Measurements from ENCODE around the gene CPNE8.
A peak's percentile ranks its signal among the peaks of the same experiment; 100 is the strongest.

Gene CPNE8

DNA sequence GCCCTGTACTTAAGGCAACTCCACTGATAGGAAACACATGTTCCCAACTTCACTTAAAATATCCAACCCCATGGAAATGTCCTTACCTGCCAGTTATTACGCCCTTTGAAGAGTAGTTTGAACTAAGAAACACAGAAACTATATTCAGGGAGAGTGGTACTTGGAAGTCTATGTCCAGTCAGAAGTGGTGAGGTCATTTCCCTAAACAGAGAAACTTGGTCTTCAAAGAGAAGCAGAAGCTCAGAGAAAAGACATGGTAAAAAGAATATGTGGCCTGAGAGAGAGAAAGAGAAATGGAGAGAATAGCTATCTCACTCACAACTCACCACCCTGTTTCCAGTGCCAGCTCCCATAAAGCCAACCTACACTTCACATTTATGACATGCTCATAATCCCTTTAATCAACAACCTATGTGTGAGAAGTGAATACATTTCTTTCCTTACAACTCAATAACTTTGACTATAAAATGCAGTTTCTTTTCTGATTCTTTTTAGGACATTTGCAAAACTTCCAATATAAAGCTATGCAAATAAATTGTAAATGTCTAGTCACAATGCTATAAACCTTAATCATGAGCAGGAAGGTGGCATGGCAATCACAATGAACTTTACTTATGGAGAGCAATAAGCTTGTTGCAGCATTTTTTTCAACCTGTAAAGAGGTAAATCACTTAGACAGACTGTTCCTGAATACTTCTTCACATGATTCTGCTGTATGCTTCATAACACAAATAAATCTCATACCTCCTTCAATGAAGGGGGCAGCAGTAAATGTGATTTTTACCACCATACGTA is 67.1 kb downstream of the CPNE8 start:
- FAIRE-seq (no peak), DNase-seq (ENCODE audit: low spot score) (no peak)

DNA sequence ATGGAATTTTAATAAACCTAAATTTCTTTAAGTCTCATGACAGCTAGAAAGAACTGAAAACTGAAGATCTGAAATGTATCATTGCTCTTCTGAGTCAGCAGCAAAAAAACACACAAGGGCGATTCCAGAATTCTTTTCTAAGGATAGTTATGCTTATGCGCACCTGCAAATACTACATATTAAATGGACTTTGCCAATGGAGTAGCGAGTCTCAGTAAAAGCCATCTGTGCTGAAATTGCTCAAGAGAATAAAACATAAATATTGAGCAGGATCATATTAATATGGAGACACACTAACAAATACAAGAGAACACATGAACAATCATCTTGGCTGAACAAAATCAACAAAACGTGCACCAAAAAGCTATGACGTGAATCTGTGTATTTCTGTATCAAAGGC is 73.7 kb downstream of the CPNE8 start:
- no peak for DNase-seq (ENCODE audit: low spot score)

DNA sequence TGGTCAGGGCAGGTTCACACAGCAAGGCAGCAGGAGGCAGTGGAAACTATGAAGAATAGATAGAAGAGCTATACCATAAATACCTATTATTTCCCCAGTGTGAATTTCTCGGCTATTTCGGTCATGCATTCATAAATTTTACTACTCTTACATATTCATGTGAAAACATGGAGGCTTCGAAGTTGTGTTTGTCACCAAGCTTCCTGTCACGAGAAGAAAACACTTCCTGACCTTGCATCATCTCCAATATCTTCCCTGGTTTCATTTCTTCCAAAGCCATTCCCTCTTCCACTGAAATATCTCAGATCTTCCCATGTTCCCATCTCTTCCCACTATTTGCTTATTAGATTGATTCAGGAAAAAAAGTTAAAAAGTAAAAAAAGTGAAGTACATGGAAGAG is 80.4 kb downstream of the CPNE8 start:
- no peak for FAIRE-seq
- DNase-seq (ENCODE audit: low spot score) = no peak

More for the DNA sequence above, 73.7 kb downstream of the CPNE8 start:
- no peak for FAIRE-seq

DNA sequence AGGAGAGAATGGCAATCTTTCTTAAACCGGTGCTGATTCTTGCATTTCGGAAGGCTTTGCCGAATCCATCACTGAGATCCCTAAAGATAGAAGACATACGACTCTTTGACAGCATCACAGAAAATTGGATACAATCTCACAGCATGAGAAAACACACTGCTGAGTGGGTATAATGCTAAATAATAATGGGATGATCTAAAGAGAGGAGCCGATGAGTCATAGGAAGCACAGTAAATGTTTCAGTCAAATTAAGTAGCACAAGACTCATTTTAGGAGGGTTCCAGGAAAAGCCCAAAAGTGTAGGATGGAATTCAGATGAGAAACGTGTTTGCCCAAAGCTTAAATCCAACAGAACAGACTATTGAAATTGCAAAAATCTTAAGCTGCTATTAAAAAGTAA is 81.7 kb downstream of the CPNE8 start:
- FAIRE-seq (no peak), DNase-seq (ENCODE audit: low spot score) (no peak)

DNA sequence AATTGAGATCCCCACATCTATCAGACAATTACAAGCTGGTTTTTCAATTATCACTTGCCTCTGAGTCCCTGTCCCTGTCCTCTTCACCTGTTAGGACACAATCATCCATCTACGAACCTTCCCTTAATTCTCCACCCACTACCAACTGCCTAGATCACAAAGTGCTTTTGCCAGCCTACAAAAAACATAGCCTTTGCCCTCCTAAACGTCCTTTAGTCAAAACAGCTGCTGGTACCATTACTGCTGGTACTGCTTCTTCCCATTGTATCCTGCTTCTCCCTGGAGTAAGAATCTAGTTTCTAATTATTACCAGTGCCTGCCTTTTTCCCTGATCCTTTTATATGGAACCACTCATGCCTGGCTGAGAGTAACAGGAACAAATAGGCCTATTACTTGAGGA is 82.1 kb downstream of the CPNE8 start:
- DNase-seq (ENCODE audit: low spot score) = no peak
- no peak for FAIRE-seq

DNA sequence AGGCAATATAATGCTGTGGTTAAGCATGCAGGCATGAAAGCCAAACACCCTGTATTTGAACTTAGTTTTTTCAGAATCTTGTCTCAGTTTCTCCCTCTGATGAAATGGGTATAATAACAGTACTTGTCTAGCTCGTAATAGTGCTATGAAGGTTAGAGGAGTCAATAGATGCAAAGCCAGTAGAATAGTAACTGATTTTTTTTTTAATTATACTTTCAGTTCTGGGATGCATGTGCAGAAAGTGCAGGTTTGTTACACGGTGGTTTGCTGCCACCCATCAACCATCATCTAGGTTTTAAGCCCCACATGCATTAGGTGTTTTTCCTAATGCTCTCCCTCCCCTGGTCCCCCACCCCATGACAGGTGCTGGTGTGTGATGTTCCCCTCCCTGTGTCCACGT is 87.4 kb downstream of the CPNE8 start:
- no peak for FAIRE-seq
- no peak for DNase-seq (ENCODE audit: low spot score)

DNA sequence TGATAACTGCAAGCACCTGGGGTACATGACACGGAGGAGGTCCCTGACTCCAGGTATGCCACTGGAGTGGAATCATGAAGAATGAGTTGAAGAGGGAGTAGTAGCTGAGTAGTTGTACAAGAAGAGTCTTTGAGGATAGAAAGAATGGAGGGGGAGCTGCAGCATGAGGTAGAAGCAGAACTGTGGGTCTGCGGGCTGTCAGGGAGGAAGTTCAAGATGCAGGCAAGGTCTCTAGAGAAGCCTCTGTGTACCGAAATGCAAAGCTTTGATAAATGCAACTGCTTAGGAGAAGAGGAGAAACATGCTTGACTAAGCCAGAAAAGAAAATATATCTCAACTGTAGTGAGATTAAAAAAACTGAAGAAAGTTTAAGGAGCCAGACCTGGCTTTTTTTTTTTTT is 91.5 kb downstream of the CPNE8 start:
- FAIRE-seq (no peak), DNase-seq (ENCODE audit: low spot score) (no peak)

DNA sequence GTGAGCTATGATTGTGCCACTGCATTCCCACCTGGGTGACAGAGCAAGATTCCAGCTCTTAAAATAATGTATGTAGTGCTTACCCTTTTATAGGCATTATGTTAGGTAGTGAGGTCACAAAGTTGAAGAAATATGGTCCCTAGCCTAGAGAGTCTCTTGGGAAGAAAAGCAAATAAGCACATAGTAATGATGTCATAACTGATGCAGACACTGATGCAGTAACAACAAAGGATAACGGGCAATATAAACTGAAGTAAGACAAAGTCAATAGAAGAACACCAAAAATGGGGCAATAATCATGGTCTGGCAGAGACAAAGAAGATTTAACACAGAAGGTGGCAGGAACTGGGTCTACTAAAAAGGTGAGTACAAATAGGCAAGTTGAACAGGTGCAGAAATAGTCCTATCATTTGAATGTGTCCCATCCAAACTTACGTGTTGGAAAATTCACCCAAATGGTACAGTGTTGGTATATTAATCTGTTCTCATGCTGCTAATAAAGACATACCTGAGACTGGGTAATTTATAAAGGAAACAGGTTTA is 93.5 kb downstream of the CPNE8 start:
- FAIRE-seq = peak; percentile 17
- no peak for DNase-seq (ENCODE audit: low spot score)

DNA sequence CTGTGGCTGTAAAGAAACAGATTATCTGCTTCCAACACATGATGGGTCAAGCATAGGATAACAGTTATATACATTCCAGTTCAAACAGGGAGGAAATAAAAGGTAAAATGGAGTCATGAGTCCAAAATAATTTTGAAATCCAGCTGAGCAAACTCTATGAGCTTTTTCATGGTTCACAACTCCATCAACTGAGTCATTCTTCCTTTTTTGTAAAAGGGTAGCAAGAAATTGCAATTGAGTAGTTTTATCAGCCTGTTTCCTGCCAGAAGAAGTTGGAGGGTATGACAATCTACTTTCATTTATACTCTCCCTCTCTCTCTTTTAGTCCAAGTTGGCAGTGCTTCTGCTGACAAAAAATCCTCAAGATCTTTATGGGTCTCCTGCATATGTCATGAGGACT is 95.6 kb downstream of the CPNE8 start:
- FAIRE-seq (no peak), DNase-seq (ENCODE audit: low spot score) (no peak)

DNA sequence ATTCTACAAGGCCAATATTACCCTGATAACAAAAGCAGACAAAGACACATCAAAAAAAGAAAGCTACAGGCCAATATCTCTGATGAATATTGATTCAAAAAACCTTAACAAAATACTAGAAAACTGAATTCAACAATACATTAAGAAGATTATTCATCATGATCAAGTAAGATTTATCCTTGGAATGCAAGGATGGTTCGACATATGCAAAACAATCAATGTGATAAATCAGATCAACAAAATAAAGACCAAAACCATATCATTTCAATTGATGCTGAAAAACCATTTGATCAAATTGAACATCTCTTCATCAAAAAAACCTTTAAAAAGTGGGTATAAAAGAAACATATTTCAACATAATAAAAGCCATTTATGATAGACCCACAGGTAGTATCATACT is 117.3 kb downstream of the CPNE8 start:
- DNase-seq (ENCODE audit: low spot score) (no peak), FAIRE-seq (no peak)

DNA sequence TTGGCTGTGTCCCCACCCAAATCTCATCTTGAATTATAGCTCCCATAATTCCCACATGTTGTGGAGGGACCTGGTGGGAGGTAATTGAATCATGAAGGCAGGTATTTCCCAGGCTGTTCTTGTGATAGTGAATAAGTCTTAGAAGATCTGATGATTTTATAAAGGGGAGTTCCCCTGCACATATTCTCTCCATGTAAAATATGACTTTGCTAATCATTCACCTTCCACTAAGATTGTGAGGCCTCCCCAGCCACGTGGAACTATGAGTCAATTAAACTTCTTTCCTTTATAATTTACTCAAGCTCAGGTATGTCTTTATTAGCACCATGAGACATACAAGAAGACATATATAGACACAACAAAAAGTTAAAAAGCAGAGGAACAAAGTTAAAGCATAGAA is 120.0 kb downstream of the CPNE8 start:
- FAIRE-seq (no peak), DNase-seq (ENCODE audit: low spot score) (no peak)

DNA sequence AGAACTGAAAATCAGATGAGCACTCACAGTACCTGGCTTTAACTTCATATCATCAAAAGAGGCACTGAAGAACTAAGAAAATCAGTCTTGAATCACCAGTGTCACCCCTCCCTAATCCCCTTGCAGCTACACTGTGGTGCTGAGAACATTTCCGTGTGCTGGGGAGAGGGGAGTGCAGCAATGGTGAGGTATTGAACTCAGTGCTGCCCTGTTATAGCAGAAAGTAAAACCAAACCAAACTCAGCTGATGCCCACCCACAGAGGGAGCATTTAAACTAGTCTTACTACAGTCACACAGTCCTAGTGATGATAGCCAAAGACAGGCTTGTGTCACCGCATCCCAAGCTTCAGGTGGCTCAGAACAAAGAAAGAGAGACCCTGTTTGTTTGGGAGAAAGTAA is 122.1 kb downstream of the CPNE8 start:
- no peak for DNase-seq (ENCODE audit: low spot score)
- no peak for FAIRE-seq

DNA sequence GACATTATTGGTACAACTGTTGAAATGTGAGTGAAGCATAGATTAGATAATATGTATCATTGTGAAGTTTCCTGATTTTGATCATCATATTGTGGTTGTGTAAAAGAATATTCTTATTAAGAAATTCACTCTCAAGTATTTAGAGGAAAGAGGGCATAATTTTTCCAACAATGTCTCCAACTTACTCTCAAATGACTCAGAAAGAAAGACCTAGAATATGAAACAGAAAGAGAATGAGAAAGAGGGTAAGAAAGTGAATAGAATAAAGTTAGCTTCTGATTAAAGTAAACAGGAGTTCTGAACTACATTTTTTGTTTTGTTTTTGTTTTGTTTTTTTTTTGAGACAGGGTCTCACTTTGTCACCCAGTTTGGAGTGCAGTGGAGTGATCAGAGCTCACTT is 123.0 kb downstream of the CPNE8 start:
- DNase-seq (ENCODE audit: low spot score) (no peak), FAIRE-seq (no peak)

DNA sequence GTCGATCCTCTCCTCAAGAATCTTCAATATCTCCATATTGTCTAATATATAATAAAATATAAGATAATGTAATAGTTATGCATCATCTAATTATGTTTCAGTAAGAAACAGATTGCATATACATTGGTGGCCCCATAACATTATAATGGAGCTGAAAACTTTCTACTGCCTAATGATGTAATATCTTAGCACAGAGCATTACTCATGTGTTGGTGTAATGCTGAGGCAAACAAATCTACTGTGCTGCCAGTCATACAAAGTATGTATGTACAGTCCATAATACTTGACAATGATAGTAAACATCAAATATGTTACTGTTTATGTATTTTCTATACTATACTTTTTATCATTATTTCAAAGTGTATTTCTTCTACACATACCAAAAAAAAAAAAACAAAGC is 128.7 kb downstream of the CPNE8 start:
- no peak for FAIRE-seq
- no peak for DNase-seq (ENCODE audit: low spot score)

DNA sequence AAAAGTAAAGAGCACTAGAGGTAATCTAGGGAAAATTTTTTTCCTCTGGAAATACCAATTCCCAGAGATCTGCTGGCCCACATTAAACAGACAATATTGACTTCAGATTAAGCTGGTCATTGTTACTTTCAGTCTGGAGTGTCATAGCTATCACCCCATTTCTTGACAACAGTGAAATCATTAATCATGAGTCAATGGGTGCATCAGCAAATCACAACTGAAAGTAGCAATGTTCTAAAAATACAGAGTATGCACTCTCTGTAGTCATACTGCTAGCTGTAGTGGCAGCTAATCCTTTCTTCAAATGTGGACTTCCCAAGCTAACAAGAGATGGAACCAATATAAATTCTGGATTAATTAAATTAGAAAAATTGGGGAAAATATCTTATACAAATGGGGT is 129.9 kb downstream of the CPNE8 start:
- DNase-seq (ENCODE audit: low spot score) = no peak
- no peak for FAIRE-seq

DNA sequence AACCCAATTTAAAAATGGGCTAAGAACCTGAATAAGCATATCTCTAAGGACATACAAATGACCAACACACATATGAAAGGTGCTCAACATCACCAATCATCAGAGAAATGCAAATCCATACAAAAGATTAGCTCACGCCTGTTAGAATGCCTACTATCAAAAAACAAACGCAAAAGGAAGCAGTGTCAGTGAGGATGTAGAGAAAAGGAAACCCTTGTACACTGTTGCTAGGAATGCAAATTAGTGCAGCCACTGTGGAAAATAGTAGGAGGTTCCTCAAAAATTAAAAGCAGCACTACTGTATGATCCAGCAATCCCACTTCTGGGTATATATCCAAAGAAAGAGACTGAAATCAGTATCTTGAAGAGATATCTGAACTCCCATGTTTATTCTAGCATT is 133.0 kb downstream of the CPNE8 start:
- DNase-seq (ENCODE audit: low spot score) (no peak), FAIRE-seq (no peak)

DNA sequence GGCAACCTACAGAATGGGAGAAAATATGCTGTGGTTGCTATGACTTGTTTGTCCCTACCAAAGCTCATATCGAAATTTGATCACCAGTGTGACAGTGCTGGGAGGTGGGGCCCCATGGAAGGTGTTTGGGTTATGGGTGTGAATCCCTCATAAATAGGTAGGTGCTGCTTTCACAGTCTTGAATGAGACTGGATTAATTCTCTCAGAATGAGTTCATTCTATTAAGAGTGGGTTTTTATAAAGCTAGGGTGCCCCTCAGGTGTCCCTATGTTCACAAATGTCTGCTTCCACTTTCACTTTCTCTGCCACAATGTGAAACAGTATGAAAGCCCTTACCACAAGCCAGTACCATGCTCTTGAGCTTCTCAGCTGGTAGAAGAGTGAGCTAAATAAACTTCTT is 133.5 kb downstream of the CPNE8 start:
- DNase-seq (ENCODE audit: low spot score) (no peak), FAIRE-seq (no peak)

DNA sequence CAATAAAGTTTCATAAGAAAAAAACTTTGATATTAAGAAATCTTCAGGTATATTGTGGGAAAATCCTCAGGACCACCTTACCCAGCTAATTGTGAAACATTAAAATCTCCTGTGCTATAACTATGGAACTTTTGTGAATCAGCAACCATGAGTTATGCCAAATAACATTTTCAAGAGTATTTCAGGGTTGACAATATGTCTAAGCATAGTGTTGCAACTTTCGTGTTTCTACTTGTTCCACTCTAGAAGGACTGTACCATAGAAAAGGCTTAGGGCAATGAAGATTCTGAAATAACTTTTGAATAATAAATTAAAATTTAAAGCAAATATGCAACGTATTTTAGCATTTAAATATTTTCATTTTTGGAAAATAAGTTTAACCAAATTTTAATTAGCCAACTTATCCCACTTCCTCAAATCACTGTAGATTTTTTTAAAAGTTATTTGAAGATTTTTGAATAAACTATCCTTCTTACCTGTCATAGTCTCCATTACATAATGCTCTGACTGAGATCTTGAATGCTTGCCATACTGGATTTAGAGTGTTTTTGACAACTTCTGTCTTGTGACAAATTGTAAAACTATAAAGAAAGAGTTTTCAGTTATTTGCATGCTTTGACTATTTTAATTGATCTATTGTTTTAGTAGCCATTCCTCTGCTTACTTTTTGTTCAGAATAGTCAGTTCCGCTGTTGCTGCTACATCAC is 143.6 kb downstream of the CPNE8 start:
- DNase-seq (ENCODE audit: low spot score) (no peak), FAIRE-seq (no peak)

DNA sequence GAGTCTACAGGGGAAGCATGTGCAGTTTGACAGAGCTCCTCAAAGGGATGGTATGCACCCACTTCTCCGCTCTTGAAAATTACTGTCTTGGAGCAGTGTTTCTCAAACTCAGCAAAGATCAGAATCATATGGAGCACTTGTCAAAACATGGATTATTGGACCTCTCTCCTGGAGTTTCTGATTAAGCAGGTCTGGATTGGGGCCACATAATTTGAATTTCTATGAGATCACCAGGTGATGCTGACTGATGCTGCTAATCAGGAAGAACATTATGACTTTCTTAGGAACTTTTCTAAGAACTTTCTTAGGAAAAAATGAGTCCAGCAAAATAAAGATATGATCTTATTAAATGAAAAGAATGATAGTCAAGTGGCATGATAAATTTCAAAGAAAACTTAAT is 144.3 kb downstream of the CPNE8 start:
- DNase-seq (ENCODE audit: low spot score) (no peak), FAIRE-seq (no peak)

DNA sequence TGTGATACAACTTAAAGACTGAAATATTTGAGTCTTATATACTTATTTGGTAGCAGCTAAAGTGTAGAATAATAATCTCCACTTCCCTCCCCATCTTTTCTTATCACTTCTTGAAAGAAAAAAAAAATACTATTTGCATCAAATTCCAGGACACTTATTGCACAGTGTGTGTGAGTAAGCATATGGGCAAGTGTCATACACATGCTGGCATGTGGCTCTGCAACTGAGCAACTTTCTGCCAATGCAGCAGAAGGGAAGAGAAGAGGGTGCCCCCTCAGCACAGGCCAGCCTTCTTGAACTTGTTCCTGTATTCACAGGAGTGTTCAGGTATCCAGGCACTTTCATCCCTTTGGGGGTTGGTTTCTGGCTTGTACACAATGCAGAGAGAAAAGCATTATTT is 145.8 kb downstream of the CPNE8 start:
- DNase-seq (ENCODE audit: low spot score) (no peak), FAIRE-seq (no peak)

DNA sequence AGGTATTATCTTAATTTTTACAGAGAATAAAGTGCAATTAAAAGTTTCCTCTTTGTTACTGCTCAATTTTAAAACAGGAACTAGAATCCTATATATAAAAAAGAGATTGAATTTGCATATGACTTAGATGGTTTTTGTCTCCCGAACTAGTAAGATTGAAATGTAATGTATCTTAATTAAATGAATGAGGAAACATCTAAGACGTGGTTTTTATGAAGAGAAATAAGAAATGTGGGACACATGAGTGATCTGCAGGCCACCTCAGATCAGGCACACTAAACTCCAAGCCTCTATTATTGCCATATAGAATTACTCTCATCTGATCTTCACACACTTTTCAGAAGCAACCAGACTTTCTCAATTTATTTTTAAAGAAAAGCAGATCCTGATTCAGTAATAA is 158.6 kb downstream of the CPNE8 start:
- FAIRE-seq = no peak
- no peak for DNase-seq (ENCODE audit: low spot score)

DNA sequence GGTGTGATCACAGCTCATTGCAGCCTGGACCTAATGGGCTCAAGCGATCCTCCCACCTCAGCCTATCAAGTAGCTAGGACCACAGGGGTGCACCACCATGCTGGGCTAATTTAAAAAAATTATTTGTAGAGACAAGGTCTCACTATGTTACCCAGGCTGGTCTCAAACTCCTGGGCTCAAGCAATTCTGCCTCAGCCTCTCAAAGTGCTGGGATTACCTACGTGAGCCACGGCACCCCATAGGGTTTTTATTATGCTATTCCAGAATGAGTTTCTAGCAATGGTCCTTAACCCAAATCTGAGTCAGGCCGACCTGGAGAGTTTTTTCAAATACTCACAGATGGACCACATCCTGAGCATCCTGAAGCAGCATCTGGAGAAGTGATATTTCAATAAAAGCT is 159.8 kb downstream of the CPNE8 start:
- DNase-seq (ENCODE audit: low spot score) (no peak), FAIRE-seq (no peak)

DNA sequence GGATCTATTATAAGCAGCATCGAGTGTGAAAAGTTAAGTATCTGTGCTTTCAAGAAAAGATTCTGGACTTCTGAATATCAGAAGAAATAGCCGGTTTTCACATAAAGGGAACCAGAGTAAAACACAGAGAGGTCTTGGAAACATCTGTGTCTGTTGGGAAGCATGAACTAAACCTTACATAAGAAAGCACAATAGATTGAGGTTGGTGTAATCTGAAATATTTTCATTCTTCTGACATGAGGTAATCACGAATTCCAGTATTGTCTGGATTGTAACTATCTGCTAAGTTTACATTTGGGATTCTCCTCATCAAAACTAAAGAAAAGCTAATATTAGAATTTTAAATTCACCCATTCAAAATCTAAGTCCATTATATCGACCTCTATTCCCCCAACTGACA is 161.3 kb downstream of the CPNE8 start:
- peak; percentile 24 for DNase-seq (ENCODE audit: low spot score)
- FAIRE-seq = no peak
